Measurements from ENCODE around the gene VPS37B. TPM values are rescaled to one million over a fixed set of nuclear protein-coding genes. Genes with fewer than 3 reads are reported as not detected.

Gene VPS37B
- total and polyA plus RNA-seq, 2 donors (not counting 1 experiment from before 2014, with no cell fraction given): 66.7 to 88.1 TPM

- CTCF ChIA-PET: interaction anchor here (0.6 to 19.2 kb wide), 13 partner anchors 12 to 379 kb away, joined by 3 to 388 read pairs (median 7); partner anchors contain the start of gene VPS37B
- Mint-ChIP-seq H3K9me3 (ENCODE audit: insufficient read depth) (no peaks in the 10 kb centered on the region), H3K27ac (peak overlapping the region; percentile 61), H3K27me3 (no peaks in the 10 kb centered on the region), H3K4me3 (no peak overlapping the region), H3K4me1 (peaks cover 33% of the 10 kb centered on the region)
- Histone ChIP-seq H2AFZ (ENCODE audit: insufficient read depth, low read depth, low read length, poor library complexity, severe bottlenecking) (no peak overlapping the region), H3K4me2 (replicated peaks; ENCODE audit: low read depth, low read length, poor library complexity, severe bottlenecking) (no peak overlapping the region), H3K36me3 (replicated peaks in 1 of 2; ENCODE audit: control extremely low read depth in 1 of 2, control insufficient read depth in 1 of 2, extremely low read depth in 1 of 2, insufficient read depth in 2 of 2, low read length in 1 of 2) (peaks cover 2 to 88% of the 10 kb centered on the region in 2 experiments), H3K27me3 (replicated peaks in 1 of 4; ENCODE audit: control extremely low read depth in 1 of 4, control insufficient read depth in 3 of 4, insufficient read depth in 4 of 4, low read length in 3 of 4) (no peaks in the 10 kb centered on the region), H3K9ac (ENCODE audit: low read length) (no peak overlapping the region), H4K20me1 (ENCODE audit: control insufficient read depth, insufficient read depth, low read length, poor library complexity, severe bottlenecking) (peaks cover 71% of the 10 kb centered on the region), H3K27ac (ENCODE audit: low read length in 2 of 2) (no peak overlapping the region), H3K4me3 (ENCODE audit: control extremely low read depth in 1 of 5, extremely low read depth in 1 of 5, insufficient read depth in 1 of 5, low read depth in 2 of 5, low read length in 4 of 5) (no peak overlapping the region), H3K4me1 (ENCODE audit: control insufficient read depth in 2 of 2, insufficient read depth in 2 of 2, low read length in 2 of 2) (peaks cover 27 to 41% of the 10 kb centered on the region in 2 donors), H3K9me3 (ENCODE audit: control extremely low read depth in 1 of 3, control insufficient read depth in 2 of 3, insufficient read depth in 1 of 3, low read length in 2 of 3) (no peaks in the 10 kb centered on the region), H3K79me2 (ENCODE audit: control insufficient read depth, insufficient read depth, low read length) (peaks cover 8% of the 10 kb centered on the region)
- WGBS (ENCODE audit: insufficient coverage): 97% methylated on average over 20 of the region's 22 CpGs
- DNase-seq: no peak
- intact Hi-C loops (cut with micrococcal nuclease): no loop called here
- no peak for ATAC-seq (ENCODE audit: low read depth)
- TF ChIP-seq CTCF (IDR thresholded peaks at IDR 0.05) (no peak), EZH2 (IDR thresholded peaks at IDR 0.05; ENCODE audit: borderline replicate concordance, insufficient read depth, low read depth, low read length, poor library complexity, severe bottlenecking) (no peak)
- POLR2A ChIA-PET: interaction anchor here (0.6 to 1.0 kb wide), 5 partner anchors 22 to 298 kb away, joined by 3 to 4 read pairs (median 3); no protein-coding TSS in a partner anchor
Observed at GRCh38 chr12:122858591-122859302, 37.2 kb downstream of the VPS37B start.

- TF ChIP-seq EZH2 (IDR thresholded peaks at IDR 0.05; ENCODE audit: borderline replicate concordance, insufficient read depth, low read depth, low read length, poor library complexity, severe bottlenecking) (no peak), CTCF (IDR thresholded peaks at IDR 0.05) (no peak)
- 95% methylated on average over 14 of the region's 14 CpGs for WGBS (ENCODE audit: insufficient coverage)
- Histone ChIP-seq H3K4me2 (replicated peaks; ENCODE audit: low read depth, low read length, poor library complexity, severe bottlenecking) (no peak overlapping the region), H3K9ac (ENCODE audit: low read length) (no peak overlapping the region), H2AFZ (ENCODE audit: insufficient read depth, low read depth, low read length, poor library complexity, severe bottlenecking) (no peak overlapping the region), H3K27ac (ENCODE audit: low read length in 2 of 2) (no peak overlapping the region), H3K4me3 (ENCODE audit: control extremely low read depth in 1 of 5, extremely low read depth in 1 of 5, insufficient read depth in 1 of 5, low read depth in 2 of 5, low read length in 4 of 5) (no peak overlapping the region), H3K79me2 (ENCODE audit: control insufficient read depth, insufficient read depth, low read length) (peaks cover 3% of the 10 kb centered on the region), H4K20me1 (ENCODE audit: control insufficient read depth, insufficient read depth, low read length, poor library complexity, severe bottlenecking) (peaks cover 69% of the 10 kb centered on the region), H3K9me3 (ENCODE audit: control extremely low read depth in 1 of 3, control insufficient read depth in 2 of 3, insufficient read depth in 1 of 3, low read length in 2 of 3) (no peaks in the 10 kb centered on the region), H3K36me3 (replicated peaks in 1 of 2; ENCODE audit: control extremely low read depth in 1 of 2, control insufficient read depth in 1 of 2, extremely low read depth in 1 of 2, insufficient read depth in 2 of 2, low read length in 1 of 2) (peaks cover 2 to 85% of the 10 kb centered on the region in 2 experiments), H3K4me1 (ENCODE audit: control insufficient read depth in 2 of 2, insufficient read depth in 2 of 2, low read length in 2 of 2) (peaks cover 21 to 36% of the 10 kb centered on the region in 2 donors), H3K27me3 (replicated peaks in 1 of 4; ENCODE audit: control extremely low read depth in 1 of 4, control insufficient read depth in 3 of 4, insufficient read depth in 4 of 4, low read length in 3 of 4) (no peaks in the 10 kb centered on the region)
- ChIA-PET POLR2A (interaction anchor here (0.6 to 0.7 kb wide), 3 partner anchors 63 to 220 kb away, joined by 4 to 5 read pairs (median 4); no protein-coding TSS in a partner anchor), CTCF (interaction anchor here (0.9 to 19.2 kb wide), 8 partner anchors 26 to 93 kb away, joined by 3 to 388 read pairs (median 16); partner anchors contain the start of gene VPS37B)
- Mint-ChIP-seq H3K9me3 (ENCODE audit: insufficient read depth) (no peaks in the 10 kb centered on the region), H3K27me3 (no peaks in the 10 kb centered on the region), H3K4me3 (no peak overlapping the region), H3K4me1 (peaks cover 27% of the 10 kb centered on the region), H3K27ac (no peak overlapping the region)
- no peak for ATAC-seq (ENCODE audit: low read depth)
- DNase-seq: no peak
- intact Hi-C loops (cut with micrococcal nuclease): no loop called here
Observed at GRCh38 chr12:122858171-122858570, 37.8 kb downstream of the VPS37B start.

Data from B cell (primary cell).